GM18867 (cell line): ENCODE results near the gene GOLGA6L7.
"Not testable (repeated sequence)": the region's sequence is repeated elsewhere in the genome, so short reads cannot be mapped to it uniquely, and the experiment has no call there.

Experiments used
- ATAC-seq: cut with Tn5 transposase; IDR thresholded peaks from one replicate; pipeline ENCODE4 v1.9.1; 2021; ENCODE audit warnings: mild to moderate bottlenecking, moderate library complexity; ENCODE audit not compliant: unreplicated experiment

GOLGA6L7 gene

GRCh38 chr15:28848521-28848920 lies at the start of gene GOLGA6L7:
Gene GOLGA6L7 (minus strand): TSS chr15:28848644. CDS start chr15:28848549, 95 bp downstream.
- ATAC-seq = not testable (repeated sequence)

GRCh38 chr15:28897861-28898585 lies 49.6 kb upstream of the GOLGA6L7 start:
- ATAC-seq = no peak

GRCh38 chr15:28896951-28897350 lies 48.5 kb upstream of the GOLGA6L7 start:
- no peak for ATAC-seq

GRCh38 chr15:28895566-28895965 lies 47.1 kb upstream of the GOLGA6L7 start:
- ATAC-seq = no peak

GRCh38 chr15:28895146-28895545 lies 46.7 kb upstream of the GOLGA6L7 start:
- no peak for ATAC-seq

- no peak for ATAC-seq
Observed at GRCh38 chr15:28894631-28895030, 46.2 kb upstream of the GOLGA6L7 start.

GRCh38 chr15:28892789-28893610 lies 44.6 kb upstream of the GOLGA6L7 start:
- no peak for ATAC-seq

- ATAC-seq = no peak
Observed at GRCh38 chr15:28891588-28891987, 43.1 kb upstream of the GOLGA6L7 start.

GRCh38 chr15:28890711-28891495 lies 42.5 kb upstream of the GOLGA6L7 start:
- ATAC-seq = no peak

GRCh38 chr15:28890291-28890690 lies 41.8 kb upstream of the GOLGA6L7 start:
- ATAC-seq = not testable (repeated sequence)

GRCh38 chr15:28889871-28890270 lies 41.4 kb upstream of the GOLGA6L7 start:
- ATAC-seq = not testable (repeated sequence)

- ATAC-seq = no peak
Observed at GRCh38 chr15:28889346-28889745, 40.9 kb upstream of the GOLGA6L7 start.

GRCh38 chr15:28888900-28889299 lies 40.5 kb upstream of the GOLGA6L7 start:
- ATAC-seq = no peak

- ATAC-seq = no peak
Observed at GRCh38 chr15:28888302-28888894, 40.0 kb upstream of the GOLGA6L7 start.

- ATAC-seq = no peak
Observed at GRCh38 chr15:28887339-28888174, 39.1 kb upstream of the GOLGA6L7 start.

- no peak for ATAC-seq
Observed at GRCh38 chr15:28886431-28887338, 38.2 kb upstream of the GOLGA6L7 start.

GRCh38 chr15:28885630-28886430 lies 37.4 kb upstream of the GOLGA6L7 start, which contains the start of gene APBA2:
Gene APBA2 (plus strand): TSS chr15:28885974. CDS start chr15:29053885, 167,911 bp downstream.
- ATAC-seq = no peak

- ATAC-seq = no peak
Observed at GRCh38 chr15:28885128-28885629, 36.7 kb upstream of the GOLGA6L7 start.
